Panc1 (cell line): ENCODE data around the gene CASP2.

Source experiments
- CTCF ChIP-seq: fragments of 450-650 bp; IDR thresholded peaks from 2 replicates; pipeline ENCODE4 v1.5.1; 2017; ENCODE audit warnings: mild to moderate bottlenecking
- TCF7L2 ChIP-seq: IDR thresholded peaks from 2 replicates; pipeline ENCODE4 v1.6.1; 2011; ENCODE audit warnings: mild to moderate bottlenecking, low read depth, low read length, inconsistent platforms

GRCh38 chr7:143321242-143321641 lies 33.1 kb downstream of the CASP2 start:
- TF ChIP-seq CTCF (no peak), TCF7L2 (no peak)
